ENCODE data around the gene CNTNAP5.

CNTNAP5 gene

DNA sequence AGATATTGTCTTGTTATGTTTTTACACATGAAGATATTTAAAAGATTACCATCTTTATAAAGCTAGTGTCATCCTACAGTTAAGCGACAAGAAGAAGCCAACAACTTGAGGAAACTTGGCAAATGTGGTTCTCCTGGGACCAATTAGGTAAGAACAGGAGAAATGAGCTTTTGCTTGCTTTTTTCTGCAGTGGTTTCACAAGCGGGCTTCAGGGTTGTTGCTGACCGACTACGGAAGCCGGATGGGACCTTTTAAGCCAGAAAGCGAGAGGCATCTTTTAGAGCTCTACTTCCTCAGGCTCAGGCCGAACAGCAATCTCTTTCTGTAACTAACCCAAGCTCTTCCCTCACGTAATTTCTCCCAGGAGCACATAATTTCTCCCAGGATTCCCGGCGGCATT lies 256.5 kb downstream of the CNTNAP5 start:
- no peak for DNase-seq

DNA sequence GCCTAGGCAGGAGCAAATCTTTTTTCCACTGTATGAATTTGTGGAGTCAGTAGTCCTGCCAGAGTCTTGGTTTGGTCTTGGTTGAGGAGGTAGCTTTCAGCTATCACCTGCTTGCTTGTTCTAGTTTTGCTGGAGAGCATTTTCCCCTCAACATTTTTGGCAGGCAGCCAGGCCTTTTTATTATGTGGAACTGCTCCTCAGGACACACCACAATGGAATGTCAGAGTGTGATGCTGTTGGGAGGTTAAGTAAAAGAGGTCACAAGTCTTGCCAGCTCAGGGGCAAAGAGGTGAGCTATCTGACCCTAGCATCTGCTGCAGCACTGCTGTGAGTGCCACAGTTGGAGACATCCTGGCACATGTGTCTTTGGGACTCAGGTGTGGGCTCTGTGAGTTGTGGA lies 258.0 kb downstream of the CNTNAP5 start:
- DNase-seq: no peak

DNA sequence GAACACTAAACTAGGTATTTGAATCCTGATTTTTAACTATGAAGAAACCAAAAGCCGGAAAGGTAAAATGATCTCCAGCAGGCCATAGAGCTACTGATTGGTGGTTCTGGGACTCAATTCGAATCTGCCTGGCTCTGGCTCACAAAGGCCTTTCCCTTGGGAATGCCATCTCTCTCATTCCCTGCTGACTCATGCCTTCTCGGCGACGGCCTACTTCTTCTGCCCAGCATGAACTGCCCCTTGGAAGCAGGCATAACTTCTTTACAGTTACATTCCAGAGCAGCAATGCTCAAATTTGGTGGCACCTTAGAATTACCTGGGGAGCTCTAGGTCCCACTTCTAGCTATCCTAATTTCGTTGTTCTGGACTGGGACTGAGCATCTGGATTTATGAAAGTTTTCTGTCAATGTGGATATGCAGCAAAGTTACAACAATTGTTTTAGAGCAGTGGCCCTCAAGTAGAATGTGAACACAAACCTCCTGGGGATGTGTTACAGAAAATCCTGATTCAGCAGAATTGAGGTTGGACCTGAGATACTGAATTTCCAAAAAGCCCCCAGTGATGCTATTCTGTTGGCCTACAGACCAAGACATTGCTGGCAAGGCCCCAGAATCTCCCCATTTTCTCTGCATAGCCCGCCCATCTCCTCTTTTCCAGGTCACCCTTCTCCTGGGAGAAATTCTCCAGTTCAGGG lies 261.1 kb downstream of the CNTNAP5 start:
- no peak for DNase-seq

DNA sequence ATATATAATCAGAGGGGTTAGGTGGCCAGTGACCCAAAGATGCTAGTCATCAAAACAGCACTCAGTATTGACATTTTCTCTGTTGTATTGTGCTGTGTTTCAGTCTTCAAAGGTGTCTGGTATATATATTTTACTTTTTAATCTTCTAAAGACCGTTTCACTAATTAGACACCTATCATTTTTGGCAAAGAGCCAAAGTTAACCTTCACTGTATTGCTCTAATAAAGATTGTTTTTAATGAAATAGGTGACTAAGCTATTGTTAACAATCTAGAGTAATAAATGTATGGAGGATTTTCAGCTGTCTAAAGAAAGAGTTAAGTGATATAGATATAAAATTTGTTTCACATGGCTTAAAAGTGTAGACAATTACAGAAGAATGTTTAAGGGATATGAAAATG lies 264.0 kb downstream of the CNTNAP5 start:
- no peak for DNase-seq

DNA sequence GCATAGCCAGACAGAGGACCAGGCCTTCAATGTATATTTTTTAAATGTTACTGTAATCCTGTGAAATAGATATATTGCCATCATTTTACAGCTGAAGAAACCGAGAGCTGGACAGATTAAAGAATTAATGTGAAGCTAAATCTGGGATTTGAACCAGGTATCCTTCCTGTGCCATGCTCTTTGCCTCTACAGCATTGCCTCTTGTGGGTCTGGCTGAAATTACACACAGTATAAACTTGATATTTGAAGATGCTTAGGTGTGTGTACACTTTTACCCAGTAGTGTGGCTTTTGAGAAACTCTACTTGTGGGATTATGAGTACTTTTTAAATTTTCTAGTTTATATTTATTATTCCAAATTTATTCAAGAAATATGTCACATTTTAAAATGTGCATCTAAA lies 264.5 kb downstream of the CNTNAP5 start:
- DNase-seq: no peak

DNA sequence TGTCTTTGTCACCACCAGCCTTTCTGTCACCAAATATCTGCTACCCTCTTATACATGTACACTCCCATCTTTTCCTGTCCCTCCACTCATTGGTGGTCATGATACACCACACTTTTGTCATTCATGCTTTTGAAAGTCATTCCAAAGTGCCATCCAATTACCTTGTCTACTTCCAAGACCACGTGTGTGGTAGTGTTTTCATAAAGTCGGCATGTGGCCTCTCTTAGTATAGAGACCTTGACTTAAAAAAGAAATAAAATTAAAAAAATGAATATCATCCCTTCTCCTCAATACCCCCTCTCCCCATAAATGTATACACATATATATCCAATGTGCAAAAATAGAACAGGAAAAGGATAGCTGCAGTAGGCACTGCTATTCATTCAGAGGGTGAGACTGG lies 271.4 kb downstream of the CNTNAP5 start:
- DNase-seq: no peak

DNA sequence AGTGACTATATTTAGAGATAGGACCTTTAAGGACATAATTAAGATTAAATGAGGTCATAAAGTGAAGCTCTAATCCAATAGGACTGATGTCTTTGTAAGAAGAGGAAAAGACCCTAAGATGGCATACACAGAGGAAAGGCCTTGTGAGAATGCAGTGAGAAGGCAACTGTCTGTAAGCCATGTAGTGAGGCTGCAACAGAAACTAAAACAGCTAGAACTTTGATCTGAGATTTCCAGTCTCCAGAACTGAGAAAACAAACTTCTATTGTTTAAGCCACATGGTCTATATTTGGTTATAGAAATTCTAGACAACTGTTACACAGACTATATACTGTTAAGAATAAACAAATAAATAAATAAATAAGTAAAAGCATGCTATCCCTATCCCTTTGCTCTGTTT lies 276.8 kb downstream of the CNTNAP5 start:
- no peak for DNase-seq

DNA sequence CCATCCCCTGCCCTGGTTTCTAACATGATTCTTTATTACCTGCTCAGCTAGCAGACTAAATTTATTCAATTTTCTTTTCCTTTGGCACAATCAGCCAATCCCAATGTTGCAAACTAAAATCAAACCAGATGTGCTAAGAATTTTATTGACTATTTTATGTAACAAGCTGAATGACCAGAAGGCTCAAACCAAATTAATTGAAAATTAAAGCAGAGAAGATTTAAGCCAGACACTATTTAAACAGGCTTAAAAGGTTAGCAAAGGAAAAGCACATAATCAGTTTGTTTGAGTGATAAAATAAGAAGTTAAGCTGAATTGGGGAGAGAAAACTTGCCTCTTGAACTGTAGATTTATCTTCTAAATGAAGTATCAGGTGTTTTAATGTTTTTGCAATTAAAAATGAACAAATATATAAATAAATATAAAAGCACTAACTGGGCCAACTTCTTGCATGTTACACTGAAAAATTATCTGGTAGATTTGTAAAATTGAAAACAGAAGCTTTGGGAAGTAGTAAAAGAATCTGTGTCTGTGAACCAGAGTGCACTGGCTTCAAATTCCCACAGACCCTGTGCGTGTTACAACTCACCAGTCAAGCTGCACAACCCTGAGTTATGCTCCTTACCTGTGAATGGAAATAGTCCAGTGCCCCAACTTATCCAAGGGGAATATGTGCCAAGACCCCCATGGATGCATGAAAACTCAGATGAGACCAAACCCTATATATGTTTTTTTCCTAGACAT lies 283.4 kb downstream of the CNTNAP5 start:
- DNase-seq: no peak

DNA sequence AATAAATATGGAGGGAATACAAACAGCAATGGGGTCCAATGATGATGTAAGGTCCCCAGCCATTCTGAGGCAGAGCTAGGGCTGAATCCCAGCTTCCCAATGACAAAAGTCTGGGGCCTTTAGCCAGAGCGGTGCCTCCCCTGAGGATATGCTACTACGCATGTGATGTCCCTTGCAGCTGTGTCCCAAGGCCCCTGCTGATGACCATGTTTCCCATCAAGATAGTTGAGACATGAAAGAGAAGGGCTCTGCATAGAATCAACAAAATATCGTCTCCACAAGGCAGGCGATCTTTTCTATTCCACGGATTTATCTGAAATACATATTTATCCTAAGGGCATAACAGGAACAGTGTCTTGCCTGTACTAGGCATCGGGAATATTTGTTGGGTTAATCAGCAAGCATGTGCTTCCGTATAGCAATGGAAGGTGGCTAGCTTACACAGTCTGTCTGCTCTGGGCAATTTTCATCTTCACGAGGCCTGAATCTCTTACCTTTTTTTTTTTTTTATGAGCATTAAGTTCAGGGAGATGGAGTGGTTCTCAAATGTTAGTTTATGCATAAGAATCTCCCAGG lies 284.6 kb downstream of the CNTNAP5 start:
- no peak for DNase-seq

DNA sequence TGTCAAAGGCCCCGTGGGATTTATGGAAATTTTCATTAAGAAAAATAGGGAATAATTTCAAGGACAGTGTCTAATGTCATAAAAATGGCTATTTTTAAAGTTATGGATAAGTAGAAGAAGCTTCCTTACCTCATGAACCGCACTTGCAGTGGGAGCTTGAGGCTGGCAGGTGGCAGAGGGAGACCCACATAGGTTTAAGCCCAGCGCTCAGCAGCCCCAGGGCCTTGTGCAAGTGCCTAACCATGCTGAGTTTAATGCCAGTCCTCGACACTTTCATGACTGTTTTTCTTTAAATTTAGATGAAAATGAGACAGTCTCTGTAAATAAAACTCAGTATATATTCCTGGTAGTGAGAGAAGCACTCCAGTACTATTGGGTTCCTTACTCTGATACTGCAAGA lies 285.6 kb downstream of the CNTNAP5 start:
- DNase-seq: no peak

DNA sequence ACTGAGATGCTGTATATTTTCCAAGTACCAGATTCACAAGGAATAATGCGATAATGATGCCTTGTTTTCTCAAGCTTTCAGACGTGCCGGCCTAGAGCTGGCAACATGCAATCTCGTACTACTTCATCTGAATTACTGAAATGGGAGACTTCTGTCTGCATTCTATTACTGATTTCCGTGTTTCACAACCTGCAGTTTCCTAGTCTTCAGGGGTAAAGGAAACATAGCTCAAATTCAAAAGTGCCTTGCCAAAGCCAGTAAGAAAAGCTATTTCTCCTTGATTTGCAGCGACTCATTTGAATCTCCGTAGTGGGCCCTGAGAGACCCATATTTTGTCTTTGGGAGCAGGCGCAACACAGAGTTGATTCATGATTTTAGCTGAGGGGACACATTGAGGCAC lies 289.0 kb downstream of the CNTNAP5 start:
- no peak for DNase-seq

DNA sequence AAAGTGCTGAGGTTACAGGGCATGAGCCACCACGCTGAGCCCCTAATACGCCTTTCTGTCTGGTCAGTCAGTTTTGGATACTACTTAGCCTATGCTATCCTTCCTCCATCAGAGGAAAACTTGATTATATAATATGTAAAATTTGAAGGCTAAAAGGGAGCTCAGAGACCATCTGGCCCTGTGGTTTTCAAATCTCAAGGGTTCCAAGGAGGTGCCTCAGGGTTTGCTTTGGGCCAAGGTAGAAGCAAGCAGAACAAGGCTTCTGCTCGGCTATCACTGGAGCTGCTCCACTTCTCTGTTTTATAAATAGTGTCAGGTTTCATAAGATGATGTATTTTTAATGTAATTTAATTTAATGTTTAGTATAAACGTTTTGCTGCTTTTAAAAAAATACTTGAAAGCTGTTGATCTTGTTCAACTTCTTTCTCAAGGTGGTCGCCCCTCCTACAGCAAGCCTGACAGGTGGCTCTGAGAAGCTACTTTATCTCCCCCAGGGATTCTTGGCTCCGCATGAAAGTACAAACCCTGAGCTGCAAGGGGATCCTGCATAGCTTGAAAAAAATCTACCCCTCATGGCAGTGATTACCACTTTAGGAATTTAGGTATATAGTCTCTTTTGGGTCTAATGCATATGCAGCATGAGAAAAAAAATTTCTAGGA lies 290.3 kb downstream of the CNTNAP5 start:
- DNase-seq: no peak

DNA sequence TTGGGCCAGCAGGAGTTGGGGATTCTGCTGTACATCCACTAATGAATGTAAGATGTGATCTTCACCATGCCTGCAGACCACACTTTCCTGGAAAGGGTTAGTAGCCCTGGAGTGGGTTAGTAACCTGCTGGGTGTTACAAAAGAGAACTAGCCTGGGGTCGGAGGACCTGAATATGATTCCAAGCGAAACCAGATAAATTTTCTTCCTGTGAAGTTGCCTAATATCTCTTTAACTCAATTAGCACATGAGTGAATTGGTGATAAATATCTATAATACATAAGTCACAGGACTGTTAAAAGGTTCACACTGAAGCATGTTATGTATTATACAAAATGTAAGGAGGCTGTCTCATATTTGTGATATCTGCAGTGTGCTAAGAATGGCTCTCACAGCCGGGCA lies 291.0 kb downstream of the CNTNAP5 start:
- no peak for DNase-seq

DNA sequence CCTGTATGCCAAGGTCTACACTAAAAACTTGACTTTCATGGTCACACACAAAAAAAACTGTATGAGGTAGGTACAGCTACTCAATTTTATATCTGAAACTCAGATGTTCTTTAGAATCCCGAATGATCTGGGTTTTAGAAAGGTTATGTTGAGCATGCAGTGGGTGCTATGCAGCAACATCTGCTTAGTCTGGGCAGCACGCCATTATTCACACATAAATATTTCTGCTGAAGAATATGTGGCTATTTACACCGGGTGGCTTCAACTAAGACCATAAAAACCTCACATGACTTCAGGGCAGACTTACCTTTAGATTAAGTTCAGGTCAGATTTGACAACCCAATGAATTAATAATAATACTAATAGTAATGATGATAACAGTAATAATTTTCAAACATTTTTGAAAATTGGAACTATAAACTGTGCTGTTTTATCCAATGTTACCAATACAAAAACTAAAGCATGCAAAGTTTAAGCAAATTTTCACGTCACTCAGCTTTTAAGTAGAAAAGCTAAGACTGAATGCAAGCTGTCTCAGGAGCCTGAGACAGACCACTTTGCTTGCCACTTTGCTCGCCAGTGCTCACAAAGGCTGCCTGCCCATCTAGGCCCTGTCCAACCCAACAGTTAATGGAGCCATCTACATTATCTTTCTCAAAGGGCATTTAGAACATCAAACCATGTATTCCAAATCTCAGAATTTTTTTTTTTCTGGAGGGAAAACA lies 292.0 kb downstream of the CNTNAP5 start:
- no peak for DNase-seq

DNA sequence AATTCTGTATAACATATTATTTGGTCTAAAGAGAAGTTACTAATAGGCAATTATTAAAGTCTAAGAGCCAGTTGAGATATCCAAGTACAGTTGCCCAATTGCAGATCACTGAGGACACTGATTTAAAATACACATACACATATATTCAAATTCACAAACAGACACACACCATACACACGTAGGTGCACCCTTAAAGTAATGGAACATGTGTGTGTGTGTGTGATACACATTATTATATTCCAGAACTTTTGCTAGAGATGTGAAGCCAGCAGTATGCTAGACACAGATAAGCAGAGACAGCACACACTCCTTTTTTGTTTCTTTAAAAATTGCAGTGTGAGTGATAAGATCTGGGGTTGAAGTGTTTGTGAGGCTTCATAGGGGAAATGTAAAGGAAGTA lies 292.5 kb downstream of the CNTNAP5 start:
- DNase-seq: no peak

DNA sequence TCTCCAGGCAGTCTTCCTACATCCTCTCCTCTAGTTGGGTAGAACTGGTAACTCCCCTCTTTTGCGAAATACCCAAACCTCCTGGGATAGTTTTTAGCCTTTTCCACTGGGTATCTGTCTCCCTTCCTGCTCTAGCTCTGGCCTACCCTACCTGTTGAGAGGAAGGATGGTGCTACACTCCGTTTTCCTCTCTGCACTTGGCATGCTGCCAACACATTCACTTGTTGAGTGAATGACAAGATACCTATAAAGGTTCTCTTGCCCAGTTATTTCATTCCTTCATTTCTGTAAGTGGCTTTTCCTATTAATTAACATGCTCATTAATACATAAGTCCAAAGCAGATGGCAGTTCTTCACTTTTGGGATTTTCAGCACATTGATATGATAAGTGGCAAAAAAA lies 293.8 kb downstream of the CNTNAP5 start:
- no peak for DNase-seq

DNA sequence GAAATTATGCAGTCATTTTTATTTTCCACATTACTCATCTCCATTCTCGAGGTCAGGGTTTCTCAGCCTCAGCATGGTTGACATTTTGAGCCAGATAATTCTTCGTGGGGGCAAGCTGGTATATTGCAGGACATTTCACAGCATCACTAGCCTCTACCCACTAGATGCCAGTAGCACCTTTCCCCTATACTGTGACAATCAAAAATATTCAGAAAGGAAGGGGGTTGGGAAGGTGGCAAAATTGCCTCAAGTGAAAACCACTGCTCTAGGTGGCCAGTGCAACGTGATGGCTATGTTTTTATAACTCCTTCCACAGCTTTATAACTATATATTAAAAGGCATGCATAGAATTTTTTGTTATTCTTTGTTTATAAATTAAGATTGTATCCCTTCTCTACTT lies 294.5 kb downstream of the CNTNAP5 start:
- DNase-seq: no peak

DNA sequence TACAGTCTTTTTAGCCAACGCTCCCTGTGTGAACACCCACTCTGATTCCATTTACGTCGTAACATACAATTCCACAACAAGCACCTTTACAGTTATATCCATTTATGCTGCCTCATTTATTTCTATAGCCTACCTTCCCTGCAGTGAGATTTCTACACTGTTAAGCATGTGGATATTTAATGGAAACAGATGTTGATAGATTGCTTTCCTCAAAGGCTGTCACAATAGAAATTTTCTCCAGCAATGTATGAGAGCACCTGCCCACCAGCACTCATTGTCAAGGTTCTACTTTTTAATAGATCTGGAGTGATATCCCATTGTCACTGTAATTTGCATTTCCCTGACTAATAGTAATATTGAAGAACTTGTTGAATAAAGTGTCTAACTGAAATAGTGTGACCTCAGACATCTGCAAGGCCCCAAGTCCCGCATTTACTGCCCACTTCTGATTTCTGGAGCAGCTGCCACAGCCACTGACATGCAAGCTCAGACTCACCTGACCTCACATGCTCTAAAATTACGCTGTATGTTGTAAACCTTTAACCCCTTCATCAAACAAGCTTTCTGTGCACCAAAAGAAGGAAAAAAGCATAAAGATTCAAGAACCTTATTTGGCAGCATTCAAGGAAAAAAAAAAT lies 295.1 kb downstream of the CNTNAP5 start:
- no peak for DNase-seq

DNA sequence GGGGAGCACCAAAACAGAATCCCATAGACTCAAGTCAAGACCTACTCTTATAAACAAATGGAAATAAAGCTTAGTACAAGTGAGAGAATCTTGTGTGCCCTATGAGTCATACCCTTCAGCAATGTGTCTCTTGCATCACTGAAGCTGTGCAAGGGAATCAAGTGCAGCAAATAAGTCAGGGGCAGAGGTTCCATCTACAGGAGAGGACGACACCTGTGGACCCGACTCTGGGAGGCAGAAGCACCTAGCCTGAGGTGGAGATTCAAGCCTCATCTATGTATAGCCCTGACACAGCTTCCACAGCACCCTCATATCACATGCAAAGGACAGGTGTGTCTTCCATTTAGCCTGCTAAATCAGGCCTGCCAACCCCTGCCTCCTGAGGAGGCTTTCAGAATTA lies 298.2 kb downstream of the CNTNAP5 start:
- no peak for DNase-seq

DNA sequence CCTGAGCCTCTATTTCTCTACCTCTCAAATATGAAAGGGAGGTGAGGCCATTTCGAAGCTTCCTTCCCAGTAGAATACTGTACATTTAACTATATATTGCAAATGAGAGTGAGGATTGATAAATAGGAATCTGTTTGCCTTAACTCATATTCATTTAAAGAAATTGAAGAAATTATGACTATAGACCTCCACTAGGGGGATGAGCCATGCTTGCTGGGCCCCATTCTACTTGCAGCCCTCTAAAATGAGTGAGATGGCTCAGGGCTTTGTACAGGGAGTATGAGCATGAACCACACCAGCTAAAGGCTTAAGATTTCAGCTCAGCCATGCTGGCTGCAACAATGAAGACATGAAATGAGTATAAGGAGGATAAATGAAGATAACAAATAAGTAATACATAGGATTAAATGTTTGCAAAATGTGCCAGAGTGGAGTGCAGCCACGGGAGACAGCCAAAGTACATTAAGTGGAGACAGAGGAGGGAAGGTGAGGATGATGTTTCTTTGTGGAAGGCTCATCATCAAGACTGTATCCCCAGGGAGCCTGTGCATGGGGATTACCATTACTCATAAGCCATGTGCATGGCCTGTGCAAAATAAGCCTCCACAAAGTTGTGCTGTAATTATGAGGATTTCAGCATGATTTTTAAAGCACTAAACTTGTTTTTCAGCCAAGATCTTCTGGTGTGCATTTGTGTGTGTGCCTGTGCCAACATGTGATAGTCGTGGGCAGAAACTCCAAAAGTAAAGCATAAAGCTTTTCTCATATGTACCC lies 300.8 kb downstream of the CNTNAP5 start:
- DNase-seq: no peak

DNA sequence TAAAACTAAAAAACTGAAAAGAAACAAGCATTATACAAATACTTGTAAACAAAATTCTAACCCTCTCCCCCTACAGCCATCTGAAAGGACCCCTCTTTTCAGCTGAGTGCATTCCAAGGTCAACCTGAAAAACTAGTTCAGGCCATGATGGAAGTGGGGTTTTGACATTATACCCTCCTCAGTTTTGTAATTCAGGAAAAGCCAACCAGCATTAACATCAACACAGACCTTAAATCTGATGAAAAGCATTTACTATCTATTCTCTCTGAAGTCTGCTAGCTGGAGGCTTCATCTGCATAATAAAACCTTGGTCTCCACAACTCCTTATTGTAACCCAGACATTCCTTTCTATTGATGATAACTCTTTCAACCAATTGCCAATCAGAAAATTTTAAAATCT lies 302.2 kb downstream of the CNTNAP5 start:
- DNase-seq: no peak

DNA sequence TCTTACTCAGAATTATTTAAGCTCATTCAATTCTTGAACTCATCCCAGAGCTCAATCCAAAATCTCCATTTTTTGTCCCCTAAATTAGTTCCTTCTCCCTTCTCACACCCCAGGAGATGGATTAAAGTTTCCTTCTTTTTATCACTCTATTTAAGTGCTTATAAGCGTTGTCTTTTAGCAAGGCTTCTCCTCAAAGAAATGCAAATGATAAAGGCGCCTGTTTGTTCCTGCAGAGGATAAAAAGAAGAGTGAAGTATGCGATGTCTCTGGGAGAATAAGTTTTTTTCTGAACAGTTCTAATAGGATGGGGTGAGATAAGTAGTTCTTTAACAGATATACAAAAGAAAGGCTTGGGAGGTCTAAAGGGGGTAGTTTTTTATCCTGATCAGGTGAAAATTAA lies 303.3 kb downstream of the CNTNAP5 start:
- no peak for DNase-seq

Data from GDM1 (cell line).